ENCODE results near the gene POLH.
"Not testable (repeated sequence)": the region's sequence is repeated elsewhere in the genome, so short reads cannot be mapped to it uniquely, and the experiment has no call there.

The POLH gene

DNA sequence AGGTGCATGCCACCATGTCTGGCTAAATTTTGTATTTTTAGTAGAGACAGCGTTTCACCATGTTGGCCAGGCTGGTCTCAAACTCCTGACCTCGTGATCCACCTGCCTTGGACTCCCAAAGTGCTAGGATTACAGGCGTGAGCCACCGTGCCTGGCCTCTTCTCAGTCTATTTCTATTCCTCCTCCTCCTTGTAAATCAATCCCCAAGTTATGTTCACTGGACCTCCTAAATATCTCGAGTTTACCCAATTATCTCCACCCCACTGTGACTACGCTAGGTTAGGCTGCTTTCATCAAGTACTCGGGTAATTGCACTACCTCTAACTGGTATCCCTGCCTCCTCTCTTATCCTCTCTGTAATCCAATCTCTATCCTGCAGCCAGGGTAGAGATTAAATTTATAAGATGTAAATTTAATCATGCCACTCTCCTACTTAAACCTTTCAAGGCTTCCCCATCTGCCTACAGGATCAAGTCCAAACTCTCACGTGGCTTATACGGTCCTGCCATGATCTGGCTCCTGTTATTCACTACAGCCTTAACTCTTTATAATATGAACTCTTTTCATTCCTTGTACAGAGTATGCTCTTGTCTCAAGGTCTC, 58.8 kb downstream of the POLH start:
- no peak for DNase-seq

DNA sequence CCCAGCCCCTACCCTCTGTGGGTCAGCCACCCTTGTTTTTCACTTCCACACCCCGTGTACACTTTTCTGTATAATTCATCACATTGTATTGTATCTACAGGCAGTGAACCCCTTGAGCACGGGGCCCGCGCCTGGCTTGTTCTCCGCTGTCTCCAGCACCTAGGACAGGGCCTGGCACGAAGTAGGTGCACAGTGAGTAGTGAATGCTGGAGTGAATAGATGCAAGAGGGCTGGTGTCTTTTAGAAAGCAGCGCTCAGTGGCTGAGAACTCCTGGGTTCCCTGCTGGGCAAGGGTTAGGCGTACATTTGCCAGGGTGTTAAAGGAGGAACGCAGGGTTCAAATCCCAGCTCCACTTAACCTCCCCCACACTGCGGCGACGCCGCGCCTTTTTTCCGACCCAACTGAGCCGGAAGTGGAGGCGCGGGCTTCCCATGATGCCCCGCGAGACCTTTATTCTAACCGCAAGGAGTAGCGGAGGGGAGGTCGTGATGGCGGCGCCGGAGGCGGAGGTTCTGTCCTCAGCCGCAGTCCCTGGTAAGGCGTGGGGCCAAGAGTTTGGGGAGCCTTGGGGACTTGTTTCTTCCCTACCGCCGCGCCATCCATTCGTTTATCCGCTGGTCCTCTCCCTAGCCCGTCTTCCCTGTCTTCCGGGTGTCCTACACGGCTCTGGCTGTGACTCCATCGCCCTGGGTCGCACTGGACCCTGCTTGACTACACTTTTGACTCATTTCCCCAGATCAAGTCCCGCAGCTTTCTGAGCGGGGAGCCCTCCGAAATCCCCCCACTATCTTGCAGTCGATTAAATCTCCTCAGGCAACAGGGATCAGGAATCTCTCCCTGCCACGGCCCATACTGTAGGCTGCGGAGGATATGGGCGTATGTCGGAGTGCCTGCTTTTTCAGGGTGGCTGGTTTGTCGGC, 59.7 kb downstream of the POLH start, which contains the start of gene MAD2L1BP:
MAD2L1BP (plus strand) TSS at position 454 of the 921 bp plus-strand sequence; CDS start at position 490, 36 bp downstream.
- DNase-seq: peak; percentile 88

DNA sequence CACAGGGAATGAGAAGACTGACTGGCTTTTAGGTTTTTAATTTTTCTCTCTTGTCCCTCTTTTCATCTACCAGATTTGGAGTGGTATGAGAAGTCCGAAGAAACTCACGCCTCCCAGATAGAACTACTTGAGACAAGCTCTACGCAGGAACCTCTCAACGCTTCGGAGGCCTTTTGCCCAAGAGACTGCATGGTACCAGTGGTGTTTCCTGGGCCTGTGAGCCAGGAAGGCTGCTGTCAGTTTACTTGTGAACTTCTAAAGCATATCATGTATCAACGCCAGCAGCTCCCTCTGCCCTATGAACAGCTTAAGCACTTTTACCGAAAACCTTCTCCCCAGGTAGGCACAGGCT, 60.3 kb downstream of the POLH start:
- no peak for DNase-seq

DNA sequence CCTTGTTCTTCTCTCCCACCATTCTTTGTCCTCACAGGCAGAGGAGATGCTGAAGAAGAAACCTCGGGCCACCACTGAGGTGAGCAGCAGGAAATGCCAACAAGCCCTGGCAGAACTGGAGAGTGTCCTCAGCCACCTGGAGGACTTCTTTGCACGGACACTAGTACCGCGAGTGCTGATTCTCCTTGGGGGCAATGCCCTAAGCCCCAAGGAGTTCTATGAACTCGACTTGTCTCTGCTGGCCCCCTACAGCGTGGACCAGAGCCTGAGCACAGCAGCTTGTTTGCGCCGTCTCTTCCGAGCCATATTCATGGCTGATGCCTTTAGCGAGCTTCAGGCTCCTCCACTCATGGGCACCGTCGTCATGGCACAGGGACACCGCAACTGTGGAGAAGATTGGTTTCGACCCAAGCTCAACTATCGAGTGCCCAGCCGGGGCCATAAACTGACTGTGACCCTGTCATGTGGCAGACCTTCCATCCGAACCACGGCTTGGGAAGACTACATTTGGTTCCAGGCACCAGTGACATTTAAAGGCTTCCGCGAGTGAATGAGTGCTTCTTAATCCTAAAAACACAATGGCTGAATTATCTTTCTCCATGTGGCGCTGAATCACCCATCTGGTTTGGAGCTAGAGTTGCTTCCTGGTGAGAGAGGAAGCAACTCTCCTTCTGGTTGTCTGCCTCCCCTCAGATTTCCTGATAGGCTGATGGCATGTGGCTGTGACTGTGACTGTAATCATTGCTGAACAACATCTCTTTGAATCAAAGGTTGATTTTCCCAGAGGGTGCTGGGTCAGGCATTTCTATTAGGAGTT, 64.2 kb downstream of the POLH start:
- no peak for DNase-seq

DNA sequence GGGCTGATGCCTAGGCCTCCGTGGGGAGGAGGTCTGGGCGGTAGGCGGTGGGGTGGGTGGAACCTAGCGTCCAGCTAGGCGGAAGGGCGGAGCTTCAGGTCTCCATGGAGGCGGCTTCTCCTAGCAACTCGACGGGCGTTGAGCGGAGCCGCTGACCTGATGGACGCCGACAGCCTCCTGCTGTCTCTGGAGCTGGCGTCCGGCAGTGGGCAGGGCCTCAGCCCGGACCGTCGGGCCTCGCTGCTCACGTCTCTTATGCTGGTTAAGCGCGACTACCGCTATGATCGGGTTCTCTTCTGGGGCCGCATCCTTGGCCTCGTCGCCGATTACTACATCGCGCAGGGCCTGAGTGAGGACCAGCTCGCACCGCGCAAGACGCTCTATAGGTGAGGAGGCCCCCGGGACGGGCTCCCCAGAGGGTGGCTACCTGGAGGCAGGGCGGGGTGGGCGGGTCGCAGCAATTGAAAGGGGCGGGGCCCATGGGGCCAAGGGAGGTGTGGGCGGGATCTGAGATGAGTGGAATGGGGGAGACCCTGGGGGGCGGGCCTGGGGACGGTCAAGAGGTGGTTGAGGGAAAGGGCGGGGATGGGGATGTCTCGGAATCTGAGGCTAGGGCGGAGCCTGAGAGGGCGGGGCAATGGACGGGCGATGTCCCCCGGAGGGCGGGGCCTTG, 69.1 kb downstream of the POLH start, which contains the start of gene RSPH9:
RSPH9 (plus strand) TSS at position 97 of the 673 bp plus-strand sequence; CDS start at position 160, 63 bp downstream.
- peak; percentile 70 for DNase-seq

DNA sequence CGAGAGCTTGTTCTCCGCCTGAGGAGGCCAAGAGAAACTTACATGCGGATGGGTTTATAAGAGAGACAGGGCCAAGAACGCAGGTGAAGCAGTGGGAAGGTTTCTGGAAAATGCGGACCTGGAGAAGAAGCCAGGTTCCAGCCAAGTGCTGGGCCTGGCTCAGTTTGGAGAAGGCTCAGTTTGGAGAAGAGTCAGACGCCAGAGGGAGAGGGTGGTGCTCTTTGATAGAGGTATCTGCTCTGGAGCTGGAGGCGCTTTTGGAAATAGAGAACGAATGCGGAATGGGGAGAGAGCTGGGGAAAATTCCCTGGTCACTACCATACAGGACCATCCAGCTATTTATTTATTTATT, 69.6 kb downstream of the POLH start:
- no peak for DNase-seq

DNA sequence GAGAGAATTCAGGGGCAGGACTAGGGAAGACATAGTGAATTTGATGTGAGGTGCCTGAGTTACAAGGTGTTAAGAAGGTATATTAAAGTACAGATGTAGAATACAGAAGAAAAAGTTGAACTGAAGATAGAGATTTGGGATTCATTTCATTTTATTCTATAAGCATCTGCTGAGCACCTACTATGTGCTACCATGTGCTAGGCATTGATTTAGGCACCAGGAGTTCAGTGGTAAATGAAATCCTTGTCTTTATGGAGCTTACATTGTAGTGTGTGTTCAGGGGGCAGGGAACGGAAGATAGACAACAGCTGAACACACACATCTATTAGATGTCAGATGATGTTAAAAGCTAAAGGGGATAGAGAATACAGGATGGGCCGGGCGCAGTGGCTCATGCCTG, 71.6 kb downstream of the POLH start:
- DNase-seq: no peak

DNA sequence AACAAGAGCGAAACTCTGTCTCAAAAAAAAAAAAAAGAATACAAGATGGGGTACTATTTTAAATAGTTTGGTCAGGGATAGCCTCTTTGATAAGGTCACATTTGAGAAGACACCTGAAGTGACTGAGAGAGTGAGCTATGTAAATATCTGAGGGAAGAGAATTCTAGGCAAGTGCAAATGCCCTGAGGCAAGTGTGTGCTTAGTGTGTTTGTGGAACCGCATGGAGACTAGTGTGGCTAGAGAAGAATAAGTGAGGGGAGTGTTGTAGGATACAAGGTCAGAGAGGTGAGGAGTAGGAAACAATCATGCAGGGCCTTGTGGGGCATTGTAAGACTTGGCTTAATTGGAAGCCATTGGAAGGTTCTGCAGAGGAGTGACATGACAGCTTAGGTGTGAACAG, 72.3 kb downstream of the POLH start:
- DNase-seq: no peak

DNA sequence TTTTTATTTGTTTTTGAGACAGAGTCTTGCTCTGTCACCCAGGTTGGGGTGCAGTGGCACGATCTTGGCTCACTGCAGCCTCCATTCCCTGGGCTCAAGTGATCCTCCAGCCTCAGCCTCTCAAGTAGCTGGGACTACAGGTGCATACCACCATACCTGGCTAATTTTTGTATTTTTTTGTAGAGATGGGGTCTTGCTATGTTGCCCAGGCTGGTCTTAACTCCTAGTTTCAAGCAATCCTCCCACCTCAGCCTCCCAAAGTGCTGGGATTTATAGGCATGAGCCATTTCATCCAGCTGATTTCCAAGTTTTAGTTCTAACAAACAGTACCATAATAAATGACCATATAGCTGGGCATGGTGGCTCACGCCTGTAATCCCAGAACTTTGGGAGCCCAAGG, 76.8 kb downstream of the POLH start:
- not testable (repeated sequence) for DNase-seq

DNA sequence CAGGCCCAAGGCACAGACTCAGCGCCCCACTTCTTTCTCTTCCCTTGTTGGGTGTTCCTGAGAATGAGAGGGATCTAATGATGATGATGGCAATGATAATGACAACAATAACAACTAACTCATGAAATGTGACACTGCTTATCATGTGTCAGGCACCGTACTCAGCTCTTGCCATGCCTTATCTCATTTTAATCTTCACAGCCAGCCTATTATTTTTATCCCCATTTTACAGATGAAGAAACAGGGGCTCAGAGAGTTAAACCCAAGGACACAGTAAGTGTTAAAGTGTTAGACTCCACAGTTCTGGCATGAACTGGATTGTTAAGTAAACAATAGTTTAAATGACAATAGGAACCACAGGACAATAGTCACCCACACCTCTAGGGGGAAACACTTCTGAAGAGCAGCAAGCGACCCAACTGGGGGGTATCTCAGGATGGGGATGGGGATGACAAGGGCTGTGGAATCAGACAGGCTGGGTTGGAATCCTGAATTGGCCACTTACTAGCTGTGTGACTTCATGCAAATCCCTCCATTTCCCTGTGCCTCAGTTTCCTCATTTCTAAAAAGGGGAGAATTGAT, 81.3 kb downstream of the POLH start:
- no peak for DNase-seq

DNA sequence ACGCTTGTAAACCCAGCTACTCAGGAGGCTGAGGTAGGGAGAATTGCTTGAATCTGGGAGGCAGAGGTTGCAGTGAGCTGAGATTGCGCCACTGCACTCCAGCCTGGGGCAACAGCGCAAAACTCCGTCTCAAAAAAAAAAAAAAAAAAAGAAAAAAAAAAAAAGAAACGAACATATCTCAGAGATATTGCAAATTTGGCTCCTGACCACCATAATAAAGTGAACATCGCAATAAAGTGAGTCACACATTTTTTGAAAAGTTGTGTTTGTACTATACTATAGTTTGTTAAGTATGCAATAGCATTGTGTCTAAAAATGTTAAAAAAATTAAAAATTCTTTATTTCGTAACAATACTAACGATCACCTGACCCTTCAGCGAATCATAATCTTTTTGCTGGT, 82.2 kb downstream of the POLH start:
- DNase-seq: no peak

DNA sequence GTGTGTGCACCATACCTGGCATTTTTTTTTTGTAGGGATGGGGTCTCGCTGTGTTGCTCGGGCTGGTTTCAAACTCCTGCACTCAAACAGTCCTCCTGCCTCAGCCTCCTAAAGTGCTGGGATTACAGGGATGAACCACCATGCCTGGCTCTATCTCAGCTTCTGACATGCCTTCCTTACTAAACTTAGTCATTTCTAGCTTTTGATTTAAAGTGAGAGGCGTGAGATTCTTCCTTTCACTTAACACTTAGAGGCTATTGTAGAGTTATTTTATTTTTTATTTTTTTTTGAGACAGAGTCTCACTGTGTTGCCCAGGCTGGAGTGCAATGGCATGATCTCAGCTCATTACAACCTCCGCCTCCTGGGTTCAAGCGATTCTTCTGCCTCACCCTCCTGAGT, 87.0 kb downstream of the POLH start:
- not testable (repeated sequence) for DNase-seq
